T-helper 1 cell treated with Interleukin-12 subunit alpha and Interleukin-12 subunit beta and Interleukin-4 antibody, amounts not matched to agents 30 ng/mL and 1 ng/mL, for 36 hours (primary cell): ENCODE results near the gene CDKAL1. TPM values are rescaled to one million over a fixed set of nuclear protein-coding genes. Genes with fewer than 3 reads are reported as not detected.

Source experiments
- intact Hi-C: fragments of 100-400 bp; cut with micrococcal nuclease; formaldehyde crosslinking; loops from one replicate; pipeline ENCODE4 v1.15.1; 2024
- total RNA-seq: library from RNA; stranded (reverse); gene quantifications from 2 replicates; pipeline ENCODE4 v1.2.3, GENCODE V29; 2022

CDKAL1 gene
- total RNA-seq, 1 donor from 2014 or later: 30.6 TPM

GRCh38 chr6:21265034-21265729 lies 730.9 kb downstream of the CDKAL1 start:
- intact Hi-C loops: no loop called here

- intact Hi-C loops: no loop called here
Measured at GRCh38 chr6:21265730-21266044, 731.4 kb downstream of the CDKAL1 start.

GRCh38 chr6:21270636-21271201 lies 736.5 kb downstream of the CDKAL1 start:
- intact Hi-C loops: no loop called here

GRCh38 chr6:21271428-21272155 lies 737.3 kb downstream of the CDKAL1 start:
- intact Hi-C loops: no loop called here

- intact Hi-C loops: no loop called here
Measured at GRCh38 chr6:21273451-21273850, 739.2 kb downstream of the CDKAL1 start.

GRCh38 chr6:21274851-21275250 lies 740.6 kb downstream of the CDKAL1 start:
- intact Hi-C loops: no loop called here

- intact Hi-C loops: no loop called here
Measured at GRCh38 chr6:21277601-21278374, 743.5 kb downstream of the CDKAL1 start.

- intact Hi-C loops: no loop called here
Measured at GRCh38 chr6:21278375-21278745, 744.1 kb downstream of the CDKAL1 start.

- intact Hi-C loops: no loop called here
Measured at GRCh38 chr6:21279619-21280018, 745.4 kb downstream of the CDKAL1 start.

GRCh38 chr6:21281366-21281765 lies 747.1 kb downstream of the CDKAL1 start:
- intact Hi-C loops: no loop called here

Other genes starting within 250 kb of the CDKAL1 start
- gene E2F3, start 132.6 kb upstream of the CDKAL1 start, total RNA-seq: 35.0 and 36.0 TPM in 2 replicates